ENCODE measurements around the gene CRTC1. TPM values are rescaled to one million over a fixed set of nuclear protein-coding genes. Genes with fewer than 3 reads are reported as not detected.

CRTC1 gene
- total and polyA plus RNA-seq, 2 of the 13 experiments (the other 11 are each of a cell fraction or from before 2014, with no cell fraction given), result 2.0 to 2.7 TPM

DNA sequence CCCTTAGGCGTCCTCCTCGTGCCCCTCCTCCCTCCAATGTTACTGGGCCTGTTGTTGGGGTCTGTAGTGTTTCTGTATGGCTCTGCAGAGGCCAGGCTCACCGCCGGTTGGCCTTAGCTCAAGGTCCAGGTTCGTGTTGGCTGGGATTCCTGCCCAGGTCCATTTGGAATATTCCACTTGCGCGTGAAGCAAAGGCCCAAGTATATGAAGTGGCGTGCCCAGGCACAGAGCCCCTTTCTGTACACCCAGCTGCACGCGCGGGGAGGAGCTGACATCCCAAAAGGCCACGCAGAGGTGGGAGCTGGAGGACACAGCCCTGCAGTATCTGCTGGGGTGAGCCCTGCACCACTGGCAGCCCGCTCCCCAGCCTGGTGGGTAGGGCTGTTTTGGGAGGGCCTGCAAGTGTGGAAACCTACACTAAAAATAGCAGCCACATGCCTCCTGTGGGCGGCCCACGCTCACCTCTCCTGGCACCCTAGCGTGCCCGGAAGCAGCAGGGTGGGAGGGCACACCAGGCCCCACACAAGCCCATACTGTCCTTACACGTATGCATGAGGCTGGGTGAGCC, 30.2 kb downstream of the CRTC1 start (continued):
- TF ChIP-seq HMGXB4 (CRISPR knock-in tag; IDR thresholded peaks at IDR 0.05; ENCODE audit: borderline replicate concordance in 1 of 2, low read depth in 1 of 2) (no peak), MTA3 (CRISPR knock-in tag; IDR thresholded peaks at IDR 0.05) (no peak), SMAD3 (CRISPR knock-in tag; IDR thresholded peaks at IDR 0.05) (no peak), ZNF484 (CRISPR knock-in tag; IDR thresholded peaks at IDR 0.05; ENCODE audit: borderline replicate concordance, low read depth) (no peak), ZBTB7B (CRISPR knock-in tag; IDR thresholded peaks at IDR 0.05) (peak; percentile 55; the same call in 1 of the 2 replicates), NFE2 (CRISPR knock-in tag; IDR thresholded peaks at IDR 0.05) (no peak), SATB2 (CRISPR knock-in tag; IDR thresholded peaks at IDR 0.05) (no peak), SAFB2 (CRISPR knock-in tag; IDR thresholded peaks at IDR 0.05; ENCODE audit: borderline replicate concordance, low read depth) (no peak), MLLT10 (CRISPR knock-in tag; IDR thresholded peaks at IDR 0.05) (no peak), FOSL2 (CRISPR knock-in tag; IDR thresholded peaks at IDR 0.05) (no peak), ZNF543 (CRISPR knock-in tag; IDR thresholded peaks at IDR 0.05) (no peak), ZNF296 (CRISPR knock-in tag; conservative IDR thresholded peaks at IDR 0.05) (no peak), SCMH1 (CRISPR knock-in tag; IDR thresholded peaks at IDR 0.05; ENCODE audit: borderline replicate concordance) (no peak), TEAD3 (CRISPR knock-in tag; optimal IDR thresholded peaks at IDR 0.05; ENCODE audit: borderline replicate concordance) (no peak), ZNF564 (CRISPR knock-in tag; IDR thresholded peaks at IDR 0.05) (0 out of 2 replicates have a peak, but pooled peaks have one; percentile 43), ZZZ3 (CRISPR knock-in tag; IDR thresholded peaks at IDR 0.05; ENCODE audit: borderline replicate concordance) (no peak)
- TF ChIP-seq, protein P1, sequence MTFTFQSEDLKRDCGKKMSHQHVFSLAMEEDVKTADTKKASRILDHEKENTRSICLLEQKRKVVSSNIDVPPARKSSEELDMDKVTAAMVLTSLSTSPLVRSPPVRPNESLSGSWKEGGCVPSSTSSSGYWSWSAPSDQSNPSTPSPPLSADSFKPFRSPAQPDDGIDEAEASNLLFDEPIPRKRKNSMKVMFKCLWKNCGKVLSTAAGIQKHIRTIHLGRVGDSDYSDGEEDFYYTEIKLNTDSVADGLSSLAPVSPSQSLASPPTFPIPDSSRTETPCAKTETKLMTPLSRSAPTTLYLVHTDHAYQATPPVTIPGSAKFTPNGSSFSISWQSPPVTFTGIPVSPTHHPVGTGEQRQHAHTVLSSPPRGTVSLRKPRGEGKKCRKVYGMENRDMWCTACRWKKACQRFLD (CRISPR knock-in tag; IDR thresholded peaks at IDR 0.05; ENCODE audit: borderline replicate concordance), result no peak
- TF ChIP-seq, protein P2, sequence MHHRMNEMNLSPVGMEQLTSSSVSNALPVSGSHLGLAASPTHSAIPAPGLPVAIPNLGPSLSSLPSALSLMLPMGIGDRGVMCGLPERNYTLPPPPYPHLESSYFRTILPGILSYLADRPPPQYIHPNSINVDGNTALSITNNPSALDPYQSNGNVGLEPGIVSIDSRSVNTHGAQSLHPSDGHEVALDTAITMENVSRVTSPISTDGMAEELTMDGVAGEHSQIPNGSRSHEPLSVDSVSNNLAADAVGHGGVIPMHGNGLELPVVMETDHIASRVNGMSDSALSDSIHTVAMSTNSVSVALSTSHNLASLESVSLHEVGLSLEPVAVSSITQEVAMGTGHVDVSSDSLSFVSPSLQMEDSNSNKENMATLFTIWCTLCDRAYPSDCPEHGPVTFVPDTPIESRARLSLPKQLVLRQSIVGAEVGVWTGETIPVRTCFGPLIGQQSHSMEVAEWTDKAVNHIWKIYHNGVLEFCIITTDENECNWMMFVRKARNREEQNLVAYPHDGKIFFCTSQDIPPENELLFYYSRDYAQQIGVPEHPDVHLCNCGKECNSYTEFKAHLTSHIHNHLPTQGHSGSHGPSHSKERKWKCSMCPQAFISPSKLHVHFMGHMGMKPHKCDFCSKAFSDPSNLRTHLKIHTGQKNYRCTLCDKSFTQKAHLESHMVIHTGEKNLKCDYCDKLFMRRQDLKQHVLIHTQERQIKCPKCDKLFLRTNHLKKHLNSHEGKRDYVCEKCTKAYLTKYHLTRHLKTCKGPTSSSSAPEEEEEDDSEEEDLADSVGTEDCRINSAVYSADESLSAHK (CRISPR knock-in tag; IDR thresholded peaks at IDR 0.05; ENCODE audit: borderline replicate concordance), result no peak
- TF ChIP-seq, protein P3, sequence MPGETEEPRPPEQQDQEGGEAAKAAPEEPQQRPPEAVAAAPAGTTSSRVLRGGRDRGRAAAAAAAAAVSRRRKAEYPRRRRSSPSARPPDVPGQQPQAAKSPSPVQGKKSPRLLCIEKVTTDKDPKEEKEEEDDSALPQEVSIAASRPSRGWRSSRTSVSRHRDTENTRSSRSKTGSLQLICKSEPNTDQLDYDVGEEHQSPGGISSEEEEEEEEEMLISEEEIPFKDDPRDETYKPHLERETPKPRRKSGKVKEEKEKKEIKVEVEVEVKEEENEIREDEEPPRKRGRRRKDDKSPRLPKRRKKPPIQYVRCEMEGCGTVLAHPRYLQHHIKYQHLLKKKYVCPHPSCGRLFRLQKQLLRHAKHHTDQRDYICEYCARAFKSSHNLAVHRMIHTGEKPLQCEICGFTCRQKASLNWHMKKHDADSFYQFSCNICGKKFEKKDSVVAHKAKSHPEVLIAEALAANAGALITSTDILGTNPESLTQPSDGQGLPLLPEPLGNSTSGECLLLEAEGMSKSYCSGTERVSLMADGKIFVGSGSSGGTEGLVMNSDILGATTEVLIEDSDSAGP (CRISPR knock-in tag; IDR thresholded peaks at IDR 0.05; ENCODE audit: borderline replicate concordance), result no peak; the same call in 1 of the 2 replicates
- TF ChIP-seq, protein P4, sequence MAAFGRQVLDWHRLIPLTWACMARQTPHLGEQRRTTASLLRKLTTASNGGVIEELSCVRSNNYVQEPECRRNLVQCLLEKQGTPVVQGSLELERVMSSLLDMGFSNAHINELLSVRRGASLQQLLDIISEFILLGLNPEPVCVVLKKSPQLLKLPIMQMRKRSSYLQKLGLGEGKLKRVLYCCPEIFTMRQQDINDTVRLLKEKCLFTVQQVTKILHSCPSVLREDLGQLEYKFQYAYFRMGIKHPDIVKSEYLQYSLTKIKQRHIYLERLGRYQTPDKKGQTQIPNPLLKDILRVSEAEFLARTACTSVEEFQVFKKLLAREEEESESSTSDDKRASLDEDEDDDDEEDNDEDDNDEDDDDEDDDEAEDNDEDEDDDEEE (CRISPR knock-in tag; IDR thresholded peaks at IDR 0.05), result no peak

All from HepG2 (cell line).